HG03045 (cell line): ENCODE results near the gene TMEM116.

Source experiments
- ATAC-seq: cut with Tn5 transposase; IDR thresholded peaks from one replicate; pipeline ENCODE4 v1.9.1; 2021; ENCODE audit warnings: mild to moderate bottlenecking, moderate library complexity; ENCODE audit not compliant: unreplicated experiment

TMEM116 gene

GRCh38 chr12:111905502-111905901 lies 107.5 kb downstream of the TMEM116 start:
- ATAC-seq, result no peak

GRCh38 chr12:111904446-111904975 lies 108.5 kb downstream of the TMEM116 start:
- ATAC-seq, result no peak

- ATAC-seq, result no peak
Observed at GRCh38 chr12:111901182-111901581, 111.8 kb downstream of the TMEM116 start.

- no peak for ATAC-seq
Observed at GRCh38 chr12:111894556-111894955, 118.4 kb downstream of the TMEM116 start.

- no peak for ATAC-seq
Observed at GRCh38 chr12:111893287-111893686, 119.7 kb downstream of the TMEM116 start.

- no peak for ATAC-seq
Observed at GRCh38 chr12:111887926-111888745, 124.8 kb downstream of the TMEM116 start.

- ATAC-seq, result no peak
Observed at GRCh38 chr12:111886662-111887545, 126.1 kb downstream of the TMEM116 start.

GRCh38 chr12:111881716-111882115 lies 131.2 kb downstream of the TMEM116 start:
- ATAC-seq, result no peak
